ENCODE results near the gene TNC. TPM values are rescaled to one million over a fixed set of nuclear protein-coding genes. Genes with fewer than 3 reads are reported as not detected.

TNC gene
- total and polyA plus RNA-seq, 2 of the 4 experiments (the other 2 are of a cell fraction): 192 to 253 TPM

GRCh38 chr9:115093520-115093919 is 24.4 kb downstream of the TNC start:
- Histone ChIP-seq H2AK9ac (replicated peaks; ENCODE audit: low read depth, low read length, poor library complexity) (no peak overlapping the region), H4K8ac (ENCODE audit: low read depth in 2 of 2, low read length in 2 of 2) (no peak overlapping the region), H3K9me3 (ENCODE audit: control insufficient read depth, insufficient read depth, low read length) (no peaks in the 10 kb centered on the region), H2BK5ac (ENCODE audit: low read depth, low read length, poor library complexity, severe bottlenecking) (no peak overlapping the region), H3K14ac (replicated peaks; ENCODE audit: low read depth, low read length) (no peak overlapping the region), H4K5ac (ENCODE audit: low read depth, low read length) (no peak overlapping the region), H3K27ac (ENCODE audit: insufficient read depth, low read length) (no peak overlapping the region), H3K9ac (ENCODE audit: low read depth, low read length) (no peak overlapping the region), H2AK5ac (ENCODE audit: low read depth, low read length) (no peak overlapping the region), H3K4me2 (ENCODE audit: low read depth, low read length) (no peak overlapping the region), H2BK120ac (ENCODE audit: low read depth, low read length) (no peak overlapping the region), H3K27me3 (ENCODE audit: control insufficient read depth, insufficient read depth, low read length) (no peaks in the 10 kb centered on the region), H3K18ac (ENCODE audit: low read depth, low read length) (no peak overlapping the region), H2BK20ac (ENCODE audit: low read depth, low read length) (no peak overlapping the region), H3K4me1 (ENCODE audit: control insufficient read depth, insufficient read depth, low read length) (no peaks in the 10 kb centered on the region; the same call in 1 of the 2 replicates), H3K36me3 (ENCODE audit: control insufficient read depth, insufficient read depth, low read length) (peaks cover 17% of the 10 kb centered on the region), H3K9me1 (ENCODE audit: insufficient read depth, low read length) (0 out of 2 replicates have a peak, but pooled peaks cover 2% of the 10 kb centered on the region), H3K4ac (ENCODE audit: low read depth, low read length) (no peak overlapping the region), H3K4me3 (ENCODE audit: insufficient read depth, low read depth, low read length) (no peak overlapping the region), H4K91ac (ENCODE audit: insufficient read depth, low read depth, low read length) (no peak overlapping the region), H2AFZ (replicated peaks; ENCODE audit: low read length, poor library complexity) (no peak overlapping the region), H2BK15ac (ENCODE audit: low read depth, low read length) (no peak overlapping the region), H3K23ac (ENCODE audit: low read depth, low read length) (no peak overlapping the region), H3K56ac (ENCODE audit: extremely low read depth, insufficient read depth, low read length) (no peak overlapping the region), H4K20me1 (ENCODE audit: insufficient read depth, low read length) (no peaks in the 10 kb centered on the region; the same call in 1 of the 2 replicates), H3K79me1 (ENCODE audit: low read depth in 1 of 2, low read length in 2 of 2) (peaks cover 23 to 28% of the 10 kb centered on the region in 2 experiments)
- no peak for DNase-seq
- CTCF ChIA-PET: no interaction called here
- BruUV-seq (replicated peaks): no TSS peak
- WGBS, 2 experiments (ENCODE audit: extremely low coverage in 2 of 2, insufficient read length in 1 of 2): no CpG with 5 or more reads among the region's 2 CpGs
- POLR2A ChIA-PET (ENCODE audit: unreplicated experiment): interaction anchor here (0.7 kb wide), 1 partner anchor 24 kb away, joined by 3 read pairs; the partner anchor contains the start of gene TNC
- no peak for ATAC-seq (ENCODE audit: low read depth)
- intact Hi-C loops (cut with micrococcal nuclease) (no loop called here), dilution Hi-C loops (cut with HindIII; ENCODE audit: low sequenced_read_pairs, unreplicated experiment) (no loop called here), in situ Hi-C loops (cut with MboI; ENCODE audit: low sequenced_read_pairs) (no loop called here)
- TF ChIP-seq NFE2L2 (IDR thresholded peaks at IDR 0.05; ENCODE audit: low read depth, low read length): no peak
- TF ChIP-seq USF2 (IDR thresholded peaks at IDR 0.05; ENCODE audit: low read depth, low read length): no peak
- no peak for TF ChIP-seq CHD1 (IDR thresholded peaks at IDR 0.05; ENCODE audit: low read depth, low read length)
- TF ChIP-seq POLR2A (IDR thresholded peaks at IDR 0.05; ENCODE audit: low read depth, low read length): no peak
- TF ChIP-seq FOS (IDR thresholded peaks at IDR 0.05; ENCODE audit: low read depth, low read length): no peak
- no peak for TF ChIP-seq ELK1 (IDR thresholded peaks at IDR 0.05; ENCODE audit: borderline replicate concordance, low read depth, low read length)
- TF ChIP-seq RCOR1 (IDR thresholded peaks at IDR 0.05; ENCODE audit: insufficient replicate concordance, low read length): no peak
- no peak for TF ChIP-seq RFX5 (IDR thresholded peaks at IDR 0.05; ENCODE audit: low read depth, low read length)
- TF ChIP-seq MAFK (IDR thresholded peaks at IDR 0.05; ENCODE audit: low read depth, low read length): no peak

Measured in IMR-90 (cell line).